Large intestine (tissue), 3 donors: ENCODE results near the gene SPATS2. TPM values are rescaled to one million over a fixed set of nuclear protein-coding genes. Genes with fewer than 3 reads are reported as not detected.
A peak's percentile ranks its signal among the peaks of the same experiment; 100 is the strongest.

Experiments
- DNase-seq, 2 donors: peaks; one replicate each; pipeline versions ENCODE4 v3.0.0 to v3.0.0-alpha.2; 2013
- H3K27ac ChIP-seq: one replicate; pipeline ENCODE4 v1.5.1; 2013; ENCODE audit warnings: low read length
- H3K27me3 ChIP-seq: 2 replicates; pipeline ENCODE4 v1.6.1; 2013; ENCODE audit warnings: low read length; ENCODE audit not compliant: control insufficient read depth, insufficient read depth
- H3K36me3 ChIP-seq: 2 replicates; pipeline ENCODE4 v1.6.1; 2013; ENCODE audit warnings: low read length; ENCODE audit not compliant: control insufficient read depth, insufficient read depth
- H3K4me1 ChIP-seq: one replicate; pipeline ENCODE4 v1.6.1; 2013; ENCODE audit warnings: low read length; ENCODE audit not compliant: control insufficient read depth, insufficient read depth
- H3K4me3 ChIP-seq: one replicate; pipeline ENCODE4 v1.5.1; 2013; ENCODE audit warnings: low read length
- H3K9me3 ChIP-seq: one replicate; pipeline ENCODE4 v1.6.1; 2013; ENCODE audit warnings: mild to moderate bottlenecking, low read depth, low read length, moderate library complexity; ENCODE audit not compliant: control insufficient read depth
- WGBS: methylation state at CpG from one replicate; pipeline ENCODE4 v1.1.5; 2013; ENCODE audit warnings: low lambda C conversion rate; ENCODE audit not compliant: insufficient coverage; 5-methylcytosine and 5-hydroxymethylcytosine counted together
- polyA plus RNA-seq: library from polyadenylated mRNA; unstranded; fragments of 120-200 nt; gene quantifications from one replicate; pipeline ENCODE4 v1.2.1, GENCODE V29; 2013

The SPATS2 gene
- polyA plus RNA-seq, 1 donor: 22.7 TPM

GRCh38 chr12:49335955-49336644, 31.2 kb upstream of the SPATS2 start:
- Histone ChIP-seq H3K27me3 (peaks cover 89% of the 10 kb centered on the region), H3K9me3 (peaks cover 15% of the 10 kb centered on the region), H3K4me3 (no peak overlapping the region), H3K4me1 (peaks cover 36% of the 10 kb centered on the region), H3K27ac (no peak overlapping the region), H3K36me3 (no peaks in the 10 kb centered on the region)
- no peak for DNase-seq
- no CpG with 5 or more reads among the region's 72 CpGs for WGBS

DNA sequence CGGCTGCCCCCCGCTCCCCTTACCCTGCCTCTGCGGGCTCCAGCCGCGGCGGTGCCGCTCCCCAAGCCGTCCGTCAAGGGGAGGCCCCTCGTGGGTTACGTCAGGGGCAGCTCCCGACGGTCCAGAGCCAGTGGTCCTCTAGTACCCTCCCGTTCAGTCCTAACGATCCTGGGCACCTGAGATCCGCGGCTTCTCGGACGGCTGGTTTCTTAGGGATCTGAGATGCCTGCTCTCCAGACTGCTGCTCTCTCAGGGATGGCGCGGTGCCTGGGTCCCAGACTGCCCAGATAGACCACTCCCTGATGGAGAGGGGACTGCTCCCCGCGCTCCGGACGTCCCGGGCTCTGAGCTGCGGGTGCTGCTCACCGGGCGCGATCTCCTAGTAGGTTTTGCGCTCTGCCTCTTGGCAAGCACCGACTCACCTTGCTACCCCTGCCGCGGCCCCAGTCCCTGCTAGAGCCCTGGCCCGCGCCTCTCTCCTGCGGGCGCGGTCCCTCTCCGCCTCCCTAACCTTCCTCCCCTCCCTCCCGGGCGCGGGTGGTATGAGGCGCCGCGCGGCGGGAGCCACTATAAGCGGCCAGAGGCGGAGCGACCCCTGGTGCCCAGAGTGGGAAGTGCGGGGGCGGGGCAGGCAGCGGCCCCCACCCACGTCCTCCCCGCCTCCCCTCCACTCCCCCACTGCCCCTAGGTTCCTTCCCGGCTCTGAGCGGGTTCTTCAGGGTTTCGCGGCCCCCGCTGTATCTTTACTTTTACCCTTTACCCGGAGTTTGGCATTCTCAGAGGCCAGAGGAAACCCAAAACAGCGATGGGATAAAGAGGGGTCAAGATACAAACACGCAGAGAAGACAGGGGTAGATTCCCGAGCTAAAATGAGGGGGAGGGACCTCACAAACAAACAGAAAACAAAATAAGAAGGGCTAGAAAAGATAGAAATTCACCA, 30.3 kb upstream of the SPATS2 start, which contains the start of gene C1QL4:
Gene C1QL4 (minus strand): TSS at position 544 of the 940 bp plus-strand sequence. CDS start 711 bp downstream, outside the sequence.
- DNase-seq: peak; percentile 55 to 74
- no CpG with 5 or more reads among the region's 65 CpGs for WGBS
- Histone ChIP-seq H3K4me1 (peaks cover 29% of the 10 kb centered on the region), H3K27ac (no peak within 1 kb of the TSS), H3K36me3 (no peaks in the 10 kb centered on the region), H3K9me3 (peaks cover 16% of the 10 kb centered on the region), H3K27me3 (peaks cover 97% of the 10 kb centered on the region), H3K4me3 (peak within 1 kb of the TSS; percentile 34)

DNA sequence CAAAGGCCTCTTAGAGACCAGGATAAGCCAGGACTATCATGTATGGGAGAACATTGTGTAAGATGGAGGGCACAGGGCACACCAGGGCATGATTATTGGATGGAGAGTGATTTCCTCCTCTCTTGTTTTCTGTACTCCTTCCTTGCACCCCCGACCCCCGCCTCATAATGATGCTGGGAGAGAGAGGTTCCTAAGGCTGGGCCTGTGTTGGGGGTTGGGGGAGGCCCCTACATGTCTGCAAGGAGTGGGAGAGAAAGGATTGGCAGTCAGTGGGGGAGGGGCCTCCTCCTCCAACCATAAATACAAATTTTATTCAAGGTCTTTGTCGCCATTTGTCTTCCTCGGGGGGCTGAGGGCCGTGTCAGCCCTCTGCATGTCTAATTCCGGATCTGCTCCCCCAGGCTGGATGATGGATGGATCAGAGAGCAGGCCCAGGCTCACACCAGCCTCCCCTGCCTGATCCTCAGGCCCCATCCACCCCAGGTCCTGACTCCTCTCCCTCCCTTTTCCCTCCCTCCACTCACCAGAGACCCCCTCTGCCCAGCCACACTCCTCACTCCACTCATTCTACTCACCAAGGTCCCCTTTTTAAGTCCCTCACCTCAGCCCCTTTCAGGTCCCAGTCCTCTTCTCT, 28.3 kb upstream of the SPATS2 start:
- no CpG with 5 or more reads among the region's 6 CpGs for WGBS
- peaks cover 17% of the 10 kb centered on the region for H3K9me3 ChIP-seq
- peaks cover 100% of the 10 kb centered on the region for H3K27me3 ChIP-seq
- H3K4me1 ChIP-seq: peaks cover 34% of the 10 kb centered on the region
- no peak for DNase-seq
- no peak overlapping the region for H3K4me3 ChIP-seq
- H3K36me3 ChIP-seq: no peaks in the 10 kb centered on the region
- no peak overlapping the region for H3K27ac ChIP-seq

- Histone ChIP-seq H3K4me1 (peaks cover 36% of the 10 kb centered on the region), H3K4me3 (no peak overlapping the region), H3K27ac (no peak overlapping the region), H3K36me3 (no peaks in the 10 kb centered on the region), H3K9me3 (peaks cover 17% of the 10 kb centered on the region), H3K27me3 (peaks cover 100% of the 10 kb centered on the region)
- DNase-seq: peak in 1 of 2 donors; percentile 79
- no CpG with 5 or more reads among the region's 5 CpGs for WGBS
These were observed 27.8 kb upstream of the SPATS2 start for GRCh38 chr12:49339464-49339861.

- peaks cover 99% of the 10 kb centered on the region for H3K27me3 ChIP-seq
These were observed 27.0 kb upstream of the SPATS2 start for GRCh38 chr12:49340095-49340870.

GRCh38 chr12:49340971-49341776, 26.1 kb upstream of the SPATS2 start:
- Histone ChIP-seq H3K9me3 (peaks cover 25% of the 10 kb centered on the region), H3K27ac (no peak overlapping the region), H3K36me3 (no peaks in the 10 kb centered on the region), H3K4me1 (peaks cover 47% of the 10 kb centered on the region), H3K4me3 (no peak overlapping the region), H3K27me3 (peaks cover 99% of the 10 kb centered on the region)
- 20% methylated on average over 1 of the region's 14 CpGs for WGBS
- DNase-seq: peak in 1 of 2 donors; percentile 15

More at GRCh38 chr12:49340095-49340870, 27.0 kb upstream of the SPATS2 start:
- Histone ChIP-seq H3K4me1 (peaks cover 40% of the 10 kb centered on the region), H3K9me3 (peaks cover 22% of the 10 kb centered on the region), H3K4me3 (no peak overlapping the region), H3K36me3 (no peaks in the 10 kb centered on the region), H3K27ac (no peak overlapping the region)
- no peak for DNase-seq
- WGBS: no CpG with 5 or more reads among the region's 6 CpGs

- Histone ChIP-seq H3K4me1 (peaks cover 50% of the 10 kb centered on the region), H3K4me3 (no peak overlapping the region), H3K27ac (no peak overlapping the region), H3K36me3 (no peaks in the 10 kb centered on the region), H3K27me3 (peaks cover 99% of the 10 kb centered on the region), H3K9me3 (peaks cover 24% of the 10 kb centered on the region)
- no CpG with 5 or more reads among the region's 21 CpGs for WGBS
- no peak for DNase-seq
These were observed 25.5 kb upstream of the SPATS2 start for GRCh38 chr12:49341777-49342065.

- Histone ChIP-seq H3K4me1 (peaks cover 51% of the 10 kb centered on the region), H3K27me3 (peaks cover 99% of the 10 kb centered on the region), H3K4me3 (peak overlapping the region; percentile 19), H3K27ac (no peak overlapping the region), H3K9me3 (peaks cover 22% of the 10 kb centered on the region), H3K36me3 (no peaks in the 10 kb centered on the region)
- WGBS: no CpG with 5 or more reads among the region's 58 CpGs
- DNase-seq: peak; percentile 68 to 71
These were observed 25.0 kb upstream of the SPATS2 start for GRCh38 chr12:49342066-49342913.
